Activated CD4-positive, alpha-beta T cell treated with anti-CD3 and anti-CD28 coated beads, Interleukin-2, Interleukin-6, amounts not matched to agents 100 ng/mL and 50 ng/mL, durations not matched to agents 16 hours and 8 hours (primary cell): ENCODE measurements around the gene STKLD1.
A peak's percentile ranks its signal among the peaks of the same experiment; 100 is the strongest.
"Not testable (repeated sequence)": the region's sequence is repeated elsewhere in the genome, so short reads cannot be mapped to it uniquely, and the experiment has no call there.

Experiments used
- DNase-seq: peaks from one replicate; pipeline ENCODE4 v3.0.0-alpha.2; 2020

STKLD1 gene

GRCh38 chr9:133389025-133389557, 12.9 kb downstream of the STKLD1 start:
- no peak for DNase-seq

DNA sequence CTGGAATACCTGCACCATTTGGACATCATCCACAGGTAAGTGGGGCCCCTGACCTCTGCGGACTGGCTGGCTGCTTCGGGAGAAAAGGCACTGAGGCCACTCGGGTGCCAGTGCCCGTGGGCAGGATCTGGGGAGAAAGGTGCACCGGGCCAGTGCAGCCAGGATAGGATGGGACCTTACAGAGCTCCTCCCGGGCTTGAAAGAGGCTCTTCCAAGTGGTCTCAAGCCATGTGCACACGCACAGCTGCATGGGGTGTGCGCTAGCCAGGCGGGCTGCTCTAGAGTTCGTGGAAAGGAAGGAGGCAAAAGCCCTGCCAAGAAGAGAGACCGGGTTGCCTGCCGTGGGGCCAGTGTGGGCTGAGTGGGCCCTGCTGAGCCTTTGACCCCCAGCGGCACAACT, 13.4 kb downstream of the STKLD1 start:
- DNase-seq = no peak

GRCh38 chr9:133390713-133391112, 14.5 kb downstream of the STKLD1 start:
- DNase-seq = no peak

- not testable (repeated sequence) for DNase-seq
These were observed 15.3 kb downstream of the STKLD1 start for GRCh38 chr9:133391449-133391848.

DNA sequence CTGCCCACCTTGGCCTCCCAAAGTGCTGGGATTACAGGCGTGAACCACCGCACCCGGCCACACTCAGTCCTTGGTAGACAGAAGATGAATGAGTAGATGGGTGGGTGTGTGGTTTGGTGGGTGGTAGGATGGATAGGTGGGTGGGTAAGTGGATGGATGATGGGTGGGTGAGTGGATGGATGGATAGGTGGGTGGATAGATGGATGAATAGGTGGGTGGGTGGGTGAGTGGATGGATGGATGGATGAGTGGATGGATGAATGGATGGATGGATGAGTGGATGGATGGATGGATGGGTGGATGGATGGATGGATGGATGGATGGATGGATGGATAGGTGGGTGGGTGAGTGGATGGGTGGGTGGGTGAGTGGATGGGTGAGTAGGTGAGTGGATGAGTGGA, 16.1 kb downstream of the STKLD1 start:
- not testable (repeated sequence) for DNase-seq

GRCh38 chr9:133393399-133393798, 17.2 kb downstream of the STKLD1 start:
- no peak for DNase-seq

DNA sequence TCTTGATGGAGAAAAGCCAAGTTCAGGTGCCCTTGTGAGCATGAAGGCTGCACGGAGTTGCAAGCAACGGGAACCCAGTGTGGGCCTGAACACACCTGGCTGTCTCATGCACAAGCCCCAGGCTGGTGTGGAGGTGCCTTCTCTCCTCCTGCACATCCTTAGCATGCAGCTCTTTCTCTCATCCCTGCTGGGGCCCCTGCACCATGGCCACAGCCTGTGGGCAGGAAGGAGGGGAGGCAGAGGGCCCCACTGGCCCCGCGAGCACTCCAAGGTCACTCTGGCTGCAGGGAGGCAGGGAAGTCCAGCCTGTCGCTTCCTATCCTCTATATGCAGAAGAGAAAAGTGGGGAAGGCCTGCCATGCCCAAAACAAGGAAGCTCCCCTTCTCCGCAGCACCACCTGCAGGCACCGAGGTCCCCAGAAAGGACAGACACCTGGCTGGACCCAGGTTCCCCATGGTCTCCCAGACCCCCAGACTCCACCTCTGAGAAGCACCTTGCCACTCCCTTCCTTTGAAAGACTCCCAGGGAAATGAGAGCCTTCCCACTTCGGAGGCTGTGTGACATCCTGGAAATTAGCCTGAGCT, 18.6 kb downstream of the STKLD1 start:
- no peak for DNase-seq

- DNase-seq = no peak
These were observed 20.8 kb downstream of the STKLD1 start for GRCh38 chr9:133396952-133397351.

DNA sequence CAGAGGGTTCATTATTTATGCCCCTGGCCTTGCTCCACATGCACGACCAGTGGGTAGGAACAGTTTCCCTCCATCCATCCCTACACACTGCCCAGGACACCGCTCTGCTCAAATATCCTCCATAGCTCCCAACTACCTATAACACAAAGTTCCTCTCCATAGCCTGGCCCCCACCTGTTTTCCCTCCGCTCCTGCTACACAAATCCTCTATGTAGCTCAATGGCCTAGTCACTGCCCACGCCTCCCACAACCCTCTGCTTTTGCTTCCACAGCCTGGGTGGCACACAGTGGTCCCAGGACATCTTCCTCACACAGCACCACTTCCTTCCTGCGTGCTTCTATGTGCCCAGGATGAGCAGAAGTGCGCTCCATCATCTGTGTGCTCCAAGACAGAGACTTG, 21.2 kb downstream of the STKLD1 start:
- no peak for DNase-seq

DNA sequence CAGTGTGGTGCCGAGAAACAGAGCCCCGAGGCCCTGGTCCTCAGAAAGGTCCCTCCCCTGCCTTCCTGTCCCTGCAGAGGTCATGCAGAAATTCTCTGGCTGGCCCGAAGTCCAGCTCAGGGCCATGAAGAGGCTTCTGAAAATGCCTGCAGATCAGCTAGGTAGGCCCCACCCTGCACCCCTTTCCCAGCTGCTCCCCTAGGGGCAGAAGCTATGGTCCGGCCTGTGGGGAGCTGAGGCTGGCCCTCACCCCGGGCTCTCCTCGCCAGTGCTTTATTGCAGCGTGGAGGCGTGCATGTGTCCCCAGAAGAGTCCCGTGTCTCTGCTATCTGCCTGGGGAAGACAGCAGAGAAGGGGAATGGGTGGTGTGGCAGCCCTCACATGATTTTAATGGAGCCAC, 21.7 kb downstream of the STKLD1 start:
- no peak for DNase-seq

GRCh38 chr9:133400292-133400691, 24.1 kb downstream of the STKLD1 start:
- DNase-seq = no peak

- no peak for DNase-seq
These were observed 25.4 kb downstream of the STKLD1 start for GRCh38 chr9:133401588-133401987.

GRCh38 chr9:133402689-133403088, 26.5 kb downstream of the STKLD1 start:
- DNase-seq = no peak

DNA sequence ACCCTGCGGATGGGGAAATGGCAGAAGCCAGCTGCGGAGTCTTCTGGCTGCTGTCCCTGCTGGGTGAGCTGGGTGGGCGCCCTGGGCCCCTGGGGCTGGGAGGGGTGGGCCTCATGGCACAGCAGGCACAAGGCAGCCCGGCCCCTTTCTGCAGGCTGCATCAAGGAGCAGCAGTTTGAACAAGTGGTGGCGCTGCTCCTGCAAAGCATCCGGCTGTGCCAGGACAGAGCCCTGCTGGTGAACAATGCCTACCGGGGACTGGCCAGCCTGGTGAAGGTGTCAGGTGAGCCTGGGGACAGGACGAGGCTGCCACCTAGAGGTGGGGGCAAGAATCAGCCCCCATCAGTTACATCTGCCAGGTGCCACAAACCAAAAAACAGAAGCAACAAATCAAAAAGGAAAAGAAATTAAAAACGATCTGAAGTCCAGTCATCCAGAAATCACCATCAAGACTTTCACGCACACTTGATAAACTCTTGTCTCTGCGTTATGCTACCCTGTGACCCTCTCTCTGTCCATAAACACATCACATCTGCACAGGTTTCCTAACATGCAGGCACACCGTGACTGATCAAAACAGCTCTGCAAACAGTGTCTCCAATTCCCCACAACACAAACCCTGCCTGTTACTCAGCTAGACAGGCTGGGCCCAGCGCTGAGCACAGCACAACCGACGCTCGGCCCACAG, 27.7 kb downstream of the STKLD1 start:
- peak; percentile 64 for DNase-seq

DNA sequence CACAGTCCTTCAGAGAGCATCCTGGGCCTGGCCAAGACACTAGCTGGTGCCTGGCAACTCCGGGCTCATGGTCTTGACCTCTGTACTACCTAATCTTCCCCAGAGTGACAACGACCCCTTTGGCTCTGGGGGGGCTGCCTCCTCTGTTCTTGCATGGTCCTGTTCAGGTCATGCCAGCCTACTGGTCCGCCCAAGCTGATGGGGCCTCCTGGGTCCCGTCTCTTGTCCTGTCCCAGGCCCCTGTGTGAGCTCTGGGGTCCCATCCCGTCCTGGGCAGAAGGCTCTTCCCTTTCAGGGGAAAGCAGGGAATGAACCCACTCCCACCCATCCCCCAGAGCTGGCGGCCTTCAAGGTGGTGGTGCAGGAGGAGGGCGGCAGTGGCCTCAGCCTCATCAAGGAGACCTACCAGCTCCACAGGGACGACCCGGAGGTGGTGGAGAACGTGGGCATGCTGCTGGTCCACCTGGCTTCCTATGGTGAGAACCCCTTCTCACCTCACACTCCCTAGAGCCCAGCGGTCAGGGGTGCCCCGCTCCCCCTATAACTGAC, 28.4 kb downstream of the STKLD1 start:
- DNase-seq = no peak

GRCh38 chr9:133405508-133406438, 29.6 kb downstream of the STKLD1 start:
- no peak for DNase-seq

DNA sequence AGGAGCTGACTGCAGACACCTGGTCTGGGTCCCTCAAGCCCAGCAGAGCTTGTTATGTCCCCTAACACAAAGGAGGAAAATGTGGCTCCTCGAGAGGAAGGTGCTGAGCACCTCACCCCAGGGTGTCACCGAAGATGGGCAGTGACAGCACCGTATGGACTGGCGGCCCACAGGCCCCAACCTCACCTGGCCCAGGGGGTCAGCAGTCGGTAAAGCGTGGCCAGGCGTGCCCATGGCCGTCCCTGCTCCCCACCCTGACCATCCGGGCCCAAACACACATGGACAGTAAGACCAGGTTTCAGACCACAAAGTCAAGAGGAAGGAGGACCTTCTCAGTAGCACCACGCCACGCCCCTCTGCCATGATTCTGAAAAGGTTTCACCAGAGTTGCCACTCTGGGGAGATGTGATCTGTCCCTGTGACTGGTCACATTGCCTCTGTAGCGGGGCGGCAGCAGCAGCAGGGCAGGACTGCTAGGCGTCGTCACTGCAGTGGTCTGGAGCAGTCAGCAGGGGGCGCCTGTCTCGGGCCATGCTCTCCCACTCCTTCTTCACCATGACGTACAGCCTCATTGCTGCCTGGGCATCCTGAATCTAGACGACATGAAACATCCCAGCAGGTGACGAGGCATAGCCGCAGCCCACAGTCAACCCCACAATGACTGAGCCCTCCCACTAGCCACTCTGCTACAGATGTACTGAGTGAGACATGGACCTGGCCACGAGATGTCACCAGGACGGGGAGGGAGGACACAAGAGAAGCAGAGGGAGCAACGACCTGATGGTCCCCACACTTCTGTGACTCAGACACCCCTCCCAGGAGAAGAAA, 30.5 kb downstream of the STKLD1 start:
- DNase-seq = peak; percentile 88

- DNase-seq = no peak
These were observed 31.9 kb downstream of the STKLD1 start for GRCh38 chr9:133408042-133408441.

DNA sequence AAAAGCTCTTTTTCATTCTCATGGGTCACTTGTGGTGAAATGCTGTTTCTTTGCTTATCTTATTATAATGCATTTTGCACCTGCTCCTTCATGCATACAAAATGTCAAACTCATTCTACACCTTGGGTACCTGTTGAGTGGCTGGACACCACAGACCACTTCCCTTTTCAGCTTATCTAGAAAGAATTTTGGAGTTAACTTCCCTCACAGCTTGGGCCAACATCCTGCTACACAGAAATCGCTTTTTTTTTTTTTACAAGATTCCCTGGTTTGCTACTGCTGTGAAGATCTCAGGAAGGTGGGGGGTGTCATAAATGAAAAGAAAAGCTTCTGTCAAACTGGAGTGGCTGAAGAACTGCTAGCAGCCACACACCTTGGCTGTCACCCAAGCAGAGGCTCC, 39.0 kb downstream of the STKLD1 start:
- DNase-seq = no peak

DNA sequence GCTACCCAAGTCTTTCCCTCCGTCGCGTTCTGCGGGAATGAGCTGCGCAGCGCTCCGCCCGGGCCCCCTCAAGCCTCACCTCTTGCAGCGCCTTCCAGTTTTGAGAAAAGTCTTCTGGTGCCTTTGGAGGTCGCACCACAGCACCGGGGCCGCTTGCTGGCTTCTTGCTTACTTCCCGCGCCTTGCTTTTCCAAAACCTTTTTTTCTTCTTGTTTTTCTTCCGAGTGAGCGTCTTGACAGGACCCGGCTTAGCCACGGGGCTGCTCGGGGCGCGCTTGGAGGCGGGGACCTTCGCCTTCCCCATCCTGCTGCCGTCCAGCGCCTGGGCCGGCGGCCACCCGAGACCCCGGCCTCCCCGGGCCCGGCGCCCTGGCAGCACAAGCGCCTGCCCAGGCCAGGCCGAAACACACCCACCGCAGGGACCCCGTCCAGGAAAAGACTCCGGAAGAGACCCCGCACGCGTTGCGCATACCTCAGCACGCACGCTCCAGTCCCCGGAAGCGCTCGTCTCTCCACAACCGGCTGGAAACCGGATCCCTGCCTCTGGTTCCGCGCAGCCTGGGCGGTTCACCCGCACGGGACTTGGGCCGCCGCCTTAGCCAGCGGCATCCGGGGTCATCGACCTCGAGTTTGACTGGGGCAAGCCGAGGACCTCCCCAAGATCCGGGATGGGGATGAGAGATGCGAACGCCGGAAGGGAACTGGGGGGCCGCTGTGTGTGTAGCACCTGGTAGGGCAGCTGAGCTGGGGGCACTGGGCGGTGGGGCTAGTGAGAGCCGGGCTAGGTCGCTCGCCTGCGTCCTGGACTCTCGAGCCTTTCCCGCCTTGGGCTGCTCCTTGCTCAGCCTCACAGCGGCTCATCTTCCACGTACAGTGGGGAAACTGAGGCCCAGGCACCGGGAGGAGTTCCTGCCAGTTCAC, 41.6 kb downstream of the STKLD1 start, which contains the start of gene REXO4:
REXO4 (minus strand) TSS at position 470 of the 921 bp plus-strand sequence; CDS start at position 304, 166 bp downstream.
- DNase-seq = peak; percentile 95

DNA sequence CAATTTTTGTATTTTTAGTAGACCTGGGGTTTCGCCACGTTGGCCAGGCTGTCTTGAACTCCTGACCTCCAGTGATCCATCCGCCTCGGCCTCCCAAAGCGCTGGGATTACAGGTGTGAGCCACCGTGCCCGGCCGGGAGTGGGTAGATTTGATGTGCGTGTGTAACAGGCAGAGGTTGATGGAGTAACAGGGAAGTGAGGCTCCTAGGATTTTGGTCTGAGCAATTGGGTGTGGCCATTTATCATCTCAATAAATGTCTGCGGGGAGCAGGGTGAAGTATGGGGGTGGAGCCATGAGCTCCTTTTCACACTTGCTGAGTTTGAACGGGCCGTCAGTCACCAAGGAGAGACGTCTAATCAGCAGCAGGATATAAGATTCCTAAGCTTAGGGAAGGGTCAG, 42.8 kb downstream of the STKLD1 start:
- no peak for DNase-seq
